HEK293 (cell line): Measurements from ENCODE around the gene MMP23B.

Experiments used
- CTCF ChIA-PET: fragments of 350-600 bp; formaldehyde crosslinking; extraction: SDS; loops from one replicate; lab custom pipeline; 2021; ENCODE audit warnings: antibody characterized with exemption; lab: Yijun Ruan, JAX
- POLR2A ChIA-PET: fragments of 300-600 bp; formaldehyde crosslinking; extraction: SDS; loops from one replicate; lab custom pipeline; 2020; ENCODE audit warnings: antibody characterized with exemption, inconsistent platforms; lab: Yijun Ruan, JAX
- H3K27ac ChIP-seq: fragments of 200-500 bp; sonication (Bioruptor generic); 2 replicates; pipeline ENCODE4 v1.5.1; 2014; ENCODE audit warnings: low read depth, low read length, control low read depth, inconsistent platforms; ENCODE audit errors: extremely low read depth
- H3K36me3 ChIP-seq, 2 experiments: fragments of 200-500 bp in 1 of 2; sonication (Bioruptor generic) in 1 of 2; 1 replicate in 1 of 2; 2 replicates in 1 of 2; pipeline ENCODE4 v1.5.1; 2014 to 2017; ENCODE audit warnings: inconsistent platforms in 2 of 2, low read length in 2 of 2; ENCODE audit not compliant: control insufficient read depth in 2 of 2, insufficient read depth in 1 of 2
- H3K4me1 ChIP-seq: fragments of 200-500 bp; sonication (Bioruptor generic); 2 replicates; pipeline ENCODE4 v1.5.1; 2014; ENCODE audit warnings: mild to moderate bottlenecking, low read length, inconsistent platforms; ENCODE audit not compliant: control insufficient read depth, insufficient read depth
- H3K4me3 ChIP-seq: 2 replicates; pipeline ENCODE4 v1.5.1; 2011; ENCODE audit warnings: low read depth, mild to moderate bottlenecking, control low read depth, low read length, moderate library complexity
- H3K9me3 ChIP-seq: fragments of 200-500 bp; sonication (Bioruptor generic); 2 replicates; pipeline ENCODE4 v1.5.1; 2014; ENCODE audit warnings: low read depth, low read length, inconsistent platforms; ENCODE audit not compliant: control insufficient read depth, insufficient read depth
- EGR2 ChIP-seq: fragments of 450-650 bp; formaldehyde crosslinking; IDR thresholded peaks from 2 replicates; pipeline ENCODE4 v1.5.1; 2016; ENCODE audit warnings: low read depth, missing biosample characterization, missing genetic modification characterization
- GFI1B ChIP-seq: fragments of 450-650 bp; formaldehyde crosslinking; IDR thresholded peaks from 2 replicates; pipeline ENCODE4 v1.5.1; 2016; ENCODE audit warnings: missing biosample characterization, missing genetic modification characterization
- KLF10 ChIP-seq: fragments of 450-650 bp; IDR thresholded peaks from 2 replicates; pipeline ENCODE4 v1.5.1; 2018; ENCODE audit warnings: missing biosample characterization, mild to moderate bottlenecking, missing genetic modification characterization
- SALL2 ChIP-seq: fragments of 450-650 bp; formaldehyde crosslinking; IDR thresholded peaks from 2 replicates; pipeline ENCODE4 v1.5.0; 2017; ENCODE audit warnings: missing biosample characterization, mild to moderate bottlenecking, missing genetic modification characterization, borderline replicate concordance
- SCRT1 ChIP-seq: fragments of 450-650 bp; formaldehyde crosslinking; IDR thresholded peaks from 2 replicates; pipeline ENCODE4 v1.5.1; 2016; ENCODE audit warnings: missing biosample characterization, missing genetic modification characterization, borderline replicate concordance
- SCRT2 ChIP-seq: fragments of 450-650 bp; formaldehyde crosslinking; IDR thresholded peaks from 2 replicates; pipeline ENCODE4 v1.5.1; 2016; ENCODE audit warnings: missing biosample characterization, missing genetic modification characterization
- ZBTB48 ChIP-seq: fragments of 450-650 bp; formaldehyde crosslinking; IDR thresholded peaks from 2 replicates; pipeline ENCODE4 v1.5.1; 2016; ENCODE audit warnings: missing biosample characterization, missing genetic modification characterization
- ZFHX2 ChIP-seq: fragments of 450-650 bp; formaldehyde crosslinking; conservative IDR thresholded peaks from 2 replicates; pipeline ENCODE4 v1.5.1; 2016; ENCODE audit warnings: missing biosample characterization, missing genetic modification characterization
- ZFP69B ChIP-seq: fragments of 450-650 bp; formaldehyde crosslinking; IDR thresholded peaks from 2 replicates; pipeline ENCODE4 v1.5.1; 2016; ENCODE audit warnings: missing biosample characterization, missing genetic modification characterization
- ZNF324 ChIP-seq: fragments of 450-650 bp; formaldehyde crosslinking; IDR thresholded peaks from 2 replicates; pipeline ENCODE4 v1.5.1; 2016; ENCODE audit warnings: missing biosample characterization, missing genetic modification characterization
- ZNF335 ChIP-seq: fragments of 450-650 bp; formaldehyde crosslinking; conservative IDR thresholded peaks from 2 replicates; pipeline ENCODE4 v1.5.1; 2016; ENCODE audit warnings: missing biosample characterization, missing genetic modification characterization
- ZNF394 ChIP-seq: fragments of 450-650 bp; formaldehyde crosslinking; IDR thresholded peaks from 2 replicates; pipeline ENCODE4 v1.5.1; 2016; ENCODE audit warnings: missing biosample characterization, missing genetic modification characterization, mild to moderate bottlenecking, moderate library complexity, borderline replicate concordance
- ZNF530 ChIP-seq: fragments of 450-650 bp; formaldehyde crosslinking; IDR thresholded peaks from 2 replicates; pipeline ENCODE4 v1.5.1; 2016; ENCODE audit warnings: low read depth, missing biosample characterization, missing genetic modification characterization
- ZNF561 ChIP-seq: fragments of 450-650 bp; IDR thresholded peaks from 2 replicates; pipeline ENCODE4 v1.5.1; 2018; ENCODE audit warnings: missing biosample characterization, missing genetic modification characterization, borderline replicate concordance
- ZNF600 ChIP-seq: fragments of 450-650 bp; formaldehyde crosslinking; IDR thresholded peaks from 2 replicates; pipeline ENCODE4 v1.5.1; 2016; ENCODE audit warnings: missing biosample characterization, missing genetic modification characterization
- ZNF626 ChIP-seq: fragments of 450-650 bp; sonication (Bioruptor Pico); formaldehyde crosslinking; IDR thresholded peaks from 2 replicates; pipeline ENCODE4 v1.5.1; 2018; ENCODE audit warnings: missing biosample characterization, missing genetic modification characterization, inconsistent platforms
- ZNF629 ChIP-seq: fragments of 450-650 bp; formaldehyde crosslinking; IDR thresholded peaks from 2 replicates; pipeline ENCODE4 v1.5.1; 2017; ENCODE audit warnings: missing biosample characterization, missing genetic modification characterization
- ZSCAN16 ChIP-seq: fragments of 450-650 bp; formaldehyde crosslinking; IDR thresholded peaks from 2 replicates; pipeline ENCODE4 v1.5.1; 2016; ENCODE audit warnings: missing biosample characterization, missing genetic modification characterization
- TF ChIP-seq, protein P1 (sequence below): fragments of 450-650 bp; formaldehyde crosslinking; IDR thresholded peaks from 2 replicates; pipeline ENCODE4 v1.5.1; 2016; ENCODE audit warnings: missing biosample characterization, missing genetic modification characterization
- TF ChIP-seq, protein P2 (sequence below): fragments of 450-650 bp; formaldehyde crosslinking; IDR thresholded peaks from 2 replicates; pipeline ENCODE4 v1.5.1; 2016; ENCODE audit warnings: missing biosample characterization, missing genetic modification characterization
- TF ChIP-seq, protein P3 (sequence below): fragments of 450-650 bp; formaldehyde crosslinking; IDR thresholded peaks from 2 replicates; pipeline ENCODE4 v1.5.1; 2016; ENCODE audit warnings: missing biosample characterization, missing genetic modification characterization, low read depth
- TF ChIP-seq, protein P4 (sequence below): fragments of 450-650 bp; formaldehyde crosslinking; IDR thresholded peaks from 2 replicates; pipeline ENCODE4 v1.5.1; 2016; ENCODE audit warnings: missing biosample characterization, missing genetic modification characterization

Gene MMP23B

DNA sequence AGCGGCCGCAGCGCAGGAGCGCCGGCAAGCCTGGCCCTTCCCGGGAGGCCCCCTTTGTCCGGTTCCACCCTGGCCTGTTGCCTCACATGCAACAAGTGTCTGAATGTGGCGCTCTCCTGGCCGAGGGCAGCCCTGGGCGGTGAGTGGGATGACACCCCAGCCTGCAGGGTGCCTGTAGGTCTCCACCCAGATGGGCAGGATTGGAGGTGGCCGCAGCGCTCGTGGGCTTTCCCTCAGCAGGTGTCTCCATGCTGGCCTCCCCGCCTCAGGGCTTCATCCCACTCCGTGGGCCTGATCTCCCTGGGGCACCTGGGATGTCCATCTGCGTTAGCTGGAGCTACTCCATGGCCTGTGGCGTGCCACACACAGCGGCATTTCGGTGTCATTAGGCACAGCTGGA, 15.1 kb upstream of the MMP23B start:
- Histone ChIP-seq H3K4me3 (peak overlapping the region; percentile 100), H3K36me3 (peaks cover 0 to 30% of the 10 kb centered on the region in 2 experiments; a peak in 1 of 3 replicates), H3K9me3 (no peaks in the 10 kb centered on the region), H3K27ac (no peak overlapping the region; the same call in 1 of the 2 replicates), H3K4me1 (0 out of 2 replicates have a peak, but pooled peaks cover 3% of the 10 kb centered on the region)
- ChIA-PET POLR2A (interaction anchor here (2.1 kb wide), 1 partner anchor 39 kb away, joined by 6 read pairs; no protein-coding TSS in a partner anchor), CTCF (no interaction called here)
- TF ChIP-seq ZNF324 (tag by site-specific recombination): no peak
- TF ChIP-seq, protein P1, sequence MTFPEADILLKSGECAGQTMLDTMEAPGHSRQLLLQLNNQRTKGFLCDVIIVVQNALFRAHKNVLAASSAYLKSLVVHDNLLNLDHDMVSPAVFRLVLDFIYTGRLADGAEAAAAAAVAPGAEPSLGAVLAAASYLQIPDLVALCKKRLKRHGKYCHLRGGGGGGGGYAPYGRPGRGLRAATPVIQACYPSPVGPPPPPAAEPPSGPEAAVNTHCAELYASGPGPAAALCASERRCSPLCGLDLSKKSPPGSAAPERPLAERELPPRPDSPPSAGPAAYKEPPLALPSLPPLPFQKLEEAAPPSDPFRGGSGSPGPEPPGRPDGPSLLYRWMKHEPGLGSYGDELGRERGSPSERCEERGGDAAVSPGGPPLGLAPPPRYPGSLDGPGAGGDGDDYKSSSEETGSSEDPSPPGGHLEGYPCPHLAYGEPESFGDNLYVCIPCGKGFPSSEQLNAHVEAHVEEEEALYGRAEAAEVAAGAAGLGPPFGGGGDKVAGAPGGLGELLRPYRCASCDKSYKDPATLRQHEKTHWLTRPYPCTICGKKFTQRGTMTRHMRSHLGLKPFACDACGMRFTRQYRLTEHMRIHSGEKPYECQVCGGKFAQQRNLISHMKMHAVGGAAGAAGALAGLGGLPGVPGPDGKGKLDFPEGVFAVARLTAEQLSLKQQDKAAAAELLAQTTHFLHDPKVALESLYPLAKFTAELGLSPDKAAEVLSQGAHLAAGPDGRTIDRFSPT (tag by site-specific recombination): peak; percentile 25; the same call in 1 of the 2 replicates
- TF ChIP-seq EGR2 (tag by site-specific recombination): peak; percentile 61; the same call in 1 of the 2 replicates
- no peak for TF ChIP-seq ZNF629 (tag by site-specific recombination)
- no peak for TF ChIP-seq ZSCAN16 (tag by site-specific recombination)
- peak; percentile 53 for TF ChIP-seq ZFHX2 (tag by site-specific recombination)
- peak; percentile 99 for TF ChIP-seq SCRT1 (tag by site-specific recombination)
- peak; percentile 51; the same call in 1 of the 2 replicates for TF ChIP-seq ZNF394 (tag by site-specific recombination)
- TF ChIP-seq SCRT2 (tag by site-specific recombination): peak; percentile 99
- TF ChIP-seq ZNF600 (tag by site-specific recombination): no peak
- TF ChIP-seq, protein P2, sequence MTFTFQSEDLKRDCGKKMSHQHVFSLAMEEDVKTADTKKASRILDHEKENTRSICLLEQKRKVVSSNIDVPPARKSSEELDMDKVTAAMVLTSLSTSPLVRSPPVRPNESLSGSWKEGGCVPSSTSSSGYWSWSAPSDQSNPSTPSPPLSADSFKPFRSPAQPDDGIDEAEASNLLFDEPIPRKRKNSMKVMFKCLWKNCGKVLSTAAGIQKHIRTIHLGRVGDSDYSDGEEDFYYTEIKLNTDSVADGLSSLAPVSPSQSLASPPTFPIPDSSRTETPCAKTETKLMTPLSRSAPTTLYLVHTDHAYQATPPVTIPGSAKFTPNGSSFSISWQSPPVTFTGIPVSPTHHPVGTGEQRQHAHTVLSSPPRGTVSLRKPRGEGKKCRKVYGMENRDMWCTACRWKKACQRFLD (tag by site-specific recombination): no peak
- no peak for TF ChIP-seq ZNF335 (tag by site-specific recombination)
- TF ChIP-seq ZNF530 (tag by site-specific recombination): no peak
- TF ChIP-seq KLF10 (tag by site-specific recombination): no peak
- TF ChIP-seq ZNF561 (tag by site-specific recombination): no peak

DNA sequence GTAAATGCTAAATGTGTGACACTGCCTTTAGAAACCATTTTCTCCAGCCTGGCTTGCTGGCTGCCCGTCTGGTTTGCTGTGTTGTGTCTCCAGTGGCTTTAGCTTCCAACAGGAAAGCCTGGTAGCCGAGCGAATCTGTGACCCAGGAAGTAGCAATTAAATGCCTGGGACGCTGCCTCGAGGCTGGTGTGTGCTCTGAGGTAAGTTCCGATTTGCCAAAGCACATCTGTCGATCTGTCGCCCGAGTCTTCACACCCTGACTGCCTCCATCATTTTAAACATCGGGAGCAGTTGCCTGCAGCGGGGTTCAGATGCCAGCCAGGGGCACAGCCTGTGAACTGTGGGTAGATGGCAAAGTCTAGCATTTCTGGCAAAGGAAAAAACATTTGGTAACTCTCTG, 14.5 kb upstream of the MMP23B start:
- Histone ChIP-seq H3K9me3 (no peaks in the 10 kb centered on the region), H3K4me3 (no peak overlapping the region), H3K36me3 (peaks cover 0 to 30% of the 10 kb centered on the region in 2 experiments; a peak in 1 of 3 replicates)
- POLR2A ChIA-PET: no interaction called here
- no peak for TF ChIP-seq ZNF626 (tag by site-specific recombination)
- TF ChIP-seq, protein P3, sequence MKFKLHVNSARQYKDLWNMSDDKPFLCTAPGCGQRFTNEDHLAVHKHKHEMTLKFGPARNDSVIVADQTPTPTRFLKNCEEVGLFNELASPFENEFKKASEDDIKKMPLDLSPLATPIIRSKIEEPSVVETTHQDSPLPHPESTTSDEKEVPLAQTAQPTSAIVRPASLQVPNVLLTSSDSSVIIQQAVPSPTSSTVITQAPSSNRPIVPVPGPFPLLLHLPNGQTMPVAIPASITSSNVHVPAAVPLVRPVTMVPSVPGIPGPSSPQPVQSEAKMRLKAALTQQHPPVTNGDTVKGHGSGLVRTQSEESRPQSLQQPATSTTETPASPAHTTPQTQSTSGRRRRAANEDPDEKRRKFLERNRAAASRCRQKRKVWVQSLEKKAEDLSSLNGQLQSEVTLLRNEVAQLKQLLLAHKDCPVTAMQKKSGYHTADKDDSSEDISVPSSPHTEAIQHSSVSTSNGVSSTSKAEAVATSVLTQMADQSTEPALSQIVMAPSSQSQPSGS: no peak
- no peak for TF ChIP-seq GFI1B
- TF ChIP-seq, protein P4, sequence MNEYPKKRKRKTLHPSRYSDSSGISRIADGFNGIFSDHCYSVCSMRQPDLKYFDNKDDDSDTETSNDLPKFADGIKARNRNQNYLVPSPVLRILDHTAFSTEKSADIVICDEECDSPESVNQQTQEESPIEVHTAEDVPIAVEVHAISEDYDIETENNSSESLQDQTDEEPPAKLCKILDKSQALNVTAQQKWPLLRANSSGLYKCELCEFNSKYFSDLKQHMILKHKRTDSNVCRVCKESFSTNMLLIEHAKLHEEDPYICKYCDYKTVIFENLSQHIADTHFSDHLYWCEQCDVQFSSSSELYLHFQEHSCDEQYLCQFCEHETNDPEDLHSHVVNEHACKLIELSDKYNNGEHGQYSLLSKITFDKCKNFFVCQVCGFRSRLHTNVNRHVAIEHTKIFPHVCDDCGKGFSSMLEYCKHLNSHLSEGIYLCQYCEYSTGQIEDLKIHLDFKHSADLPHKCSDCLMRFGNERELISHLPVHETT: no peak
- no peak for TF ChIP-seq SALL2
- no peak for TF ChIP-seq ZFP69B (tag by site-specific recombination)
- no peak for TF ChIP-seq ZBTB48
- TF ChIP-seq, all 188 proteins: peak for 0
- Histone ChIP-seq H3K27ac (no peak overlapping the region), H3K4me1 (0 out of 2 replicates have a peak, but pooled peaks cover 3% of the 10 kb centered on the region)
- CTCF ChIA-PET: no interaction called here
